H1 (cell line): ENCODE measurements around the gene OR2J2. TPM values are rescaled to one million over a fixed set of nuclear protein-coding genes. Genes with fewer than 3 reads are reported as not detected.

Experiments used
- CTCF ChIA-PET: fragments of 300-600 bp; sonication (Branson Sonifier 250); formaldehyde crosslinking; loops from one replicate; lab custom pipeline; 2021; ENCODE audit not compliant: partially characterized antibody; lab: Charles Lee
- POLR2A ChIA-PET: fragments of 300-600 bp; sonication (Branson Sonifier 250); formaldehyde crosslinking; loops from one replicate; lab custom pipeline; 2021; ENCODE audit warnings: inconsistent platforms; ENCODE audit not compliant: partially characterized antibody; lab: Charles Lee
- DNase-seq, 2 experiments: peaks; one replicate each; pipeline versions ENCODE4 v3.0.0 to v3.0.0-alpha.2; 2010 to 2022; ENCODE audit warnings: low spot score in 2 of 2, low read depth in 1 of 2, mixed read lengths in 1 of 2
- FAIRE-seq: peaks from 2 replicates; lab custom pipeline; 2011; peaks lifted over from hg19 to GRCh38; lab: Jason Lieb, UNC
- H2AFZ ChIP-seq: 2 replicates; pipeline ENCODE4 v1.8.1; 2012; ENCODE audit warnings: low read length, inconsistent platforms
- H2AK5ac ChIP-seq: 2 replicates; pipeline ENCODE4 v1.6.1; 2013; ENCODE audit warnings: low read depth, low read length
- H2BK120ac ChIP-seq: replicated peaks from 2 replicates; pipeline ENCODE3; 2013; ENCODE audit warnings: low read depth, low read length, inconsistent platforms
- H2BK12ac ChIP-seq: 2 replicates; pipeline ENCODE4 v1.6.1; 2013; ENCODE audit warnings: low read depth, low read length
- H2BK15ac ChIP-seq: 2 replicates; pipeline ENCODE4 v1.6.1; 2013; ENCODE audit warnings: low read length
- H2BK20ac ChIP-seq: 2 replicates; pipeline ENCODE4 v1.6.1; 2013; ENCODE audit warnings: low read length
- H2BK5ac ChIP-seq: 2 replicates; pipeline ENCODE4 v1.6.1; 2013; ENCODE audit warnings: low read depth, low read length
- H3K14ac ChIP-seq: 2 replicates; pipeline ENCODE4 v1.6.1; 2013; ENCODE audit warnings: inconsistent platforms; ENCODE audit not compliant: insufficient read length
- H3K18ac ChIP-seq: 2 replicates; pipeline ENCODE4 v1.6.1; 2013; ENCODE audit warnings: low read length; ENCODE audit errors: extremely low read depth
- H3K23ac ChIP-seq: 2 replicates; pipeline ENCODE4 v1.6.1; 2013; ENCODE audit warnings: inconsistent platforms; ENCODE audit not compliant: insufficient read length
- H3K23me2 ChIP-seq: 2 replicates; pipeline ENCODE4 v1.6.1; 2013; ENCODE audit warnings: low read depth, low read length
- H3K27ac ChIP-seq: 2 replicates; pipeline ENCODE4 v1.6.1; 2011; ENCODE audit warnings: low read depth, low read length, inconsistent platforms
- H3K27me3 ChIP-seq, 4 experiments: replicated peaks in 1 of 4; 1 replicate in 1 of 4; 2 replicates in 3 of 4; pipeline versions ENCODE4 v1.6.1 to v1.8.1; 2011 to 2013; ENCODE audit warnings: low read length in 3 of 4, mild to moderate bottlenecking in 3 of 4, inconsistent platforms in 2 of 4, mixed read lengths in 2 of 4, moderate library complexity in 1 of 4; ENCODE audit not compliant: control insufficient read depth in 3 of 4, insufficient read depth in 3 of 4; ENCODE audit errors: extremely low read depth in 1 of 4
- H3K36me3 ChIP-seq, 4 experiments: 2 replicates each; pipeline versions ENCODE4 v1.6.1 to v1.8.1; 2011 to 2013; ENCODE audit warnings: mild to moderate bottlenecking in 4 of 4, low read length in 3 of 4, moderate library complexity in 2 of 4, control low read depth in 1 of 4, inconsistent platforms in 1 of 4; ENCODE audit not compliant: insufficient read depth in 4 of 4, control insufficient read depth in 2 of 4
- H3K4ac ChIP-seq: replicated peaks from 2 replicates; pipeline ENCODE3; 2013; ENCODE audit warnings: low read length, low read depth, mixed read lengths, inconsistent platforms; ENCODE audit not compliant: insufficient read length
- H3K4me1 ChIP-seq, 4 experiments: replicated peaks in 1 of 4; 1 replicate in 1 of 4; 2 replicates in 3 of 4; pipeline versions ENCODE4 v1.6.1 to v1.8.1; 2011 to 2013; ENCODE audit warnings: low read length in 3 of 4, inconsistent platforms in 2 of 4, mixed read lengths in 1 of 4; ENCODE audit not compliant: insufficient read depth in 4 of 4, control insufficient read depth in 3 of 4
- H3K4me2 ChIP-seq, 2 experiments: 2 replicates each; pipeline versions ENCODE4 v1.6.1 to v1.8.1; 2011 to 2013; ENCODE audit warnings: low read depth in 2 of 2, low read length in 2 of 2, control low read depth in 1 of 2, inconsistent platforms in 1 of 2, mild to moderate bottlenecking in 1 of 2; ENCODE audit not compliant: insufficient read depth in 1 of 2
- H3K4me3 ChIP-seq, 4 experiments: fragments of 200-600, 300-600 bp in 1 of 4; sonication (generic), shearing (Covaris generic), sonication (Bioruptor Twin) in 1 of 4; 2 replicates each; pipeline versions ENCODE4 v1.5.1 to v1.8.1; 2011 to 2016; ENCODE audit warnings: low read length in 4 of 4, low read depth in 3 of 4, control low read depth in 2 of 4, inconsistent platforms in 2 of 4, mild to moderate bottlenecking in 2 of 4, mixed read lengths in 1 of 4, moderate library complexity in 1 of 4; ENCODE audit not compliant: insufficient read depth in 2 of 4; ENCODE audit errors: extremely low read depth in 1 of 4
- H3K56ac ChIP-seq: replicated peaks from 2 replicates; pipeline ENCODE3; 2013; ENCODE audit warnings: low read depth, mild to moderate bottlenecking, mixed read lengths, low read length, inconsistent platforms; ENCODE audit not compliant: insufficient read length
- H3K79me1 ChIP-seq: 2 replicates; pipeline ENCODE4 v1.6.1; 2013; ENCODE audit warnings: low read depth, low read length, control low read depth
- H3K79me2 ChIP-seq, 2 experiments: 2 replicates each; pipeline versions ENCODE4 v1.6.1 to v1.8.1; 2012 to 2013; ENCODE audit warnings: low read length in 2 of 2, mild to moderate bottlenecking in 2 of 2, inconsistent platforms in 1 of 2; ENCODE audit not compliant: insufficient read depth in 2 of 2, control insufficient read depth in 1 of 2
- H3K9ac ChIP-seq, 4 experiments: replicated peaks in 1 of 4; 1 replicate in 1 of 4; 2 replicates in 3 of 4; pipeline versions ENCODE4 v1.6.1 to v1.8.1; 2011 to 2013; ENCODE audit warnings: low read depth in 3 of 4, low read length in 3 of 4, control low read depth in 2 of 4, mild to moderate bottlenecking in 2 of 4, moderate library complexity in 2 of 4, inconsistent platforms in 1 of 4; ENCODE audit errors: extremely low read depth in 1 of 4
- H3K9me3 ChIP-seq, 2 experiments: 2 replicates each; pipeline versions ENCODE4 v1.6.1 to v1.8.1; 2012 to 2013; ENCODE audit warnings: mild to moderate bottlenecking in 2 of 2, moderate library complexity in 2 of 2, control low read depth in 1 of 2, inconsistent platforms in 1 of 2, low read depth in 1 of 2, low read length in 1 of 2, mixed read lengths in 1 of 2; ENCODE audit not compliant: insufficient read depth in 2 of 2
- H4K20me1 ChIP-seq, 2 experiments: replicated peaks in 1 of 2; 2 replicates each; pipeline versions ENCODE3 to v1.8.1; 2011 to 2013; ENCODE audit warnings: inconsistent platforms in 2 of 2, low read length in 2 of 2, mild to moderate bottlenecking in 1 of 2; ENCODE audit not compliant: insufficient read depth in 2 of 2, control insufficient read depth in 1 of 2
- H4K5ac ChIP-seq: 2 replicates; pipeline ENCODE4 v1.6.1; 2013; ENCODE audit warnings: low read length, low read depth, mixed read lengths, inconsistent platforms; ENCODE audit not compliant: insufficient read length
- H4K8ac ChIP-seq: 2 replicates; pipeline ENCODE4 v1.8.0; 2013; ENCODE audit warnings: mild to moderate bottlenecking, moderate library complexity, low read length, inconsistent platforms; ENCODE audit not compliant: insufficient read depth; ENCODE audit errors: extremely low read depth
- H4K91ac ChIP-seq: replicated peaks from 2 replicates; pipeline ENCODE3; 2013; ENCODE audit warnings: low read length, mixed read lengths, inconsistent platforms; ENCODE audit not compliant: insufficient read length
- BCL11A ChIP-seq, 2 experiments: IDR thresholded peaks; one replicate each; pipeline ENCODE4 v1.6.1; 2011; ENCODE audit warnings: low read depth in 2 of 2, low read length in 2 of 2, mild to moderate bottlenecking in 2 of 2
- CBX5 ChIP-seq: fragments of 300-800, 300-1000 bp; sonication (generic); IDR thresholded peaks from 2 replicates; pipeline ENCODE4 v1.7.1; 2016; ENCODE audit warnings: antibody characterized with exemption, low read length, low read depth
- CREB1 ChIP-seq: IDR thresholded peaks from 2 replicates; pipeline ENCODE4 v1.6.1; 2012; ENCODE audit warnings: inconsistent platforms
- CTBP2 ChIP-seq: IDR thresholded peaks from 2 replicates; pipeline ENCODE4 v1.7.0; 2011; ENCODE audit warnings: borderline replicate concordance, mild to moderate bottlenecking, moderate library complexity, mixed read lengths, low read length; ENCODE audit not compliant: insufficient read depth, insufficient read length
- EP300 ChIP-seq, 2 experiments: IDR thresholded peaks; 1 replicate in 1 of 2; 2 replicates in 1 of 2; pipeline ENCODE4 v1.6.1; 2011 to 2012; ENCODE audit warnings: low read depth in 2 of 2, low read length in 2 of 2, mild to moderate bottlenecking in 2 of 2, borderline replicate concordance in 1 of 2, inconsistent platforms in 1 of 2, moderate library complexity in 1 of 2
- EZH2 ChIP-seq: fragments of 200-600 bp; sonication (generic); IDR thresholded peaks from 2 replicates; pipeline ENCODE4 v1.7.1; 2012; ENCODE audit warnings: low read depth, mild to moderate bottlenecking, moderate library complexity, low read length, inconsistent platforms; ENCODE audit not compliant: severe bottlenecking
- FOSL1 ChIP-seq: IDR thresholded peaks from 2 replicates; pipeline ENCODE4 v1.6.1; 2011; ENCODE audit warnings: mild to moderate bottlenecking, low read depth, low read length, moderate library complexity; ENCODE audit not compliant: insufficient read depth
- HDAC2 ChIP-seq, 2 experiments: fragments of 300-600 bp in 1 of 2; sonication (generic) in 1 of 2; IDR thresholded peaks; 2 replicates each; pipeline ENCODE4 v1.6.1; 2011 to 2012; ENCODE audit warnings: low read depth in 2 of 2, low read length in 2 of 2, mild to moderate bottlenecking in 2 of 2, moderate library complexity in 2 of 2, borderline replicate concordance in 1 of 2, inconsistent platforms in 1 of 2
- NANOG ChIP-seq: IDR thresholded peaks from 2 replicates; pipeline ENCODE4 v1.6.1; 2011; ENCODE audit warnings: low read length, low read depth, mild to moderate bottlenecking, inconsistent platforms; ENCODE audit not compliant: insufficient read depth, poor library complexity, severe bottlenecking
- SIX5 ChIP-seq: IDR thresholded peaks from 2 replicates; pipeline ENCODE4 v1.6.1; 2011; ENCODE audit warnings: mild to moderate bottlenecking, low read depth, low read length
- SP2 ChIP-seq: IDR thresholded peaks from 2 replicates; pipeline ENCODE4 v1.6.1; 2012; ENCODE audit warnings: mild to moderate bottlenecking, low read length, inconsistent platforms
- TAF1 ChIP-seq: IDR thresholded peaks from 2 replicates; pipeline ENCODE4 v1.6.1; 2011; ENCODE audit warnings: mild to moderate bottlenecking, low read depth, low read length
- TBP ChIP-seq: IDR thresholded peaks from 2 replicates; pipeline ENCODE4 v1.6.1; 2011; ENCODE audit warnings: low read depth, low read length, improper control_type of control experiment
- YY1 ChIP-seq: IDR thresholded peaks from 2 replicates; pipeline ENCODE4 v1.6.1; 2011; ENCODE audit warnings: low read depth, mild to moderate bottlenecking, low read length
- WGBS, 2 experiments: shearing (Covaris generic) in 1 of 2; methylation state at CpG; one replicate each; pipeline versions ENCODE4 v1.1.6 to v1.1.7; 2013 to 2015; ENCODE audit warnings: low lambda C conversion rate in 2 of 2, mixed read lengths in 2 of 2, inconsistent platforms in 1 of 2, low coverage in 1 of 2, missing lambda C conversion rate in 1 of 2; ENCODE audit not compliant: insufficient replicate concordance in 2 of 2, insufficient coverage in 1 of 2, insufficient read length in 1 of 2; ENCODE audit errors: extremely low coverage in 1 of 2, missing lambda C conversion rate in 1 of 2; 5-methylcytosine and 5-hydroxymethylcytosine counted together
- polyA plus RNA-seq, 7 experiments: library from polyadenylated mRNA; depleted of rRNA in 3 of 7; stranded (reverse) in 5 of 7; unstranded in 2 of 7; fragments of >200 nt in 5 of 7; fragments of 200-250 nt in 2 of 7; gene quantifications; 1 replicate in 5 of 7; 2 replicates in 1 of 7; 4 replicates in 1 of 7; pipeline versions ENCODE4 v1.2.1 to v1.2.3, GENCODE V29; 2011 to 2013; ENCODE audit warnings: missing spikeins in 2 of 7, mixed read lengths in 2 of 7
- total RNA-seq: library from RNA; stranded (reverse); fragmentation: NEBNext Ultra II Directional; extraction: Animal tissue kit (Norgen Biotek cat#: 25700); gene quantifications from 2 replicates; pipeline ENCODE4 v1.2.1, GENCODE V29; 2021

Gene OR2J2
- total and polyA plus RNA-seq, 2 of the 8 experiments (the other 6 are each of a cell fraction or from before 2014, with no cell fraction given): not detected

DNA sequence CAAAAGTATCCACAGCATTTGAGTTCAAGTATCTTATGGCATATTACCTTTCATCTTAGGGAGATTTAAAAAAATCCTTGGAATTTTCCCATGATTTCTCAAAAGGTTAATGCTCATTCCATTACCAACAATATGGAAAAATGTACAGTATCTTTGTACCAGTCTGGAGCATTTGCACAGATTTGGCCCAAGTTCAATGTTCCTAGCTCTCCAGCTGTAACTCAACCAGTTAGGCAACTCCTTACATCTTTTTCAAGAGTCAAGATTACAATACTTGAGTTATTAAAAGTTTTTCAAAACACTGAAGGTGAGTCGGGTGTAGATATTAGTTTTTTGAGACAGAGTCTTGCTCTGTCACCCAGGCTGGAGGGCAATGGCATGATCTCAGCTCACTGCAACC is 1.0 kb downstream of the OR2J2 start:
- ChIA-PET CTCF (interaction anchor here (2.6 kb wide), 1 partner anchor 12 kb away, joined by 10 read pairs; no protein-coding TSS in a partner anchor), POLR2A (no interaction called here)
- Histone ChIP-seq H3K4ac (no peak overlapping the region), H2BK120ac (no peak overlapping the region), H4K8ac (no peak overlapping the region), H3K4me3 (no peak overlapping the region), H2BK15ac (no peak overlapping the region), H3K56ac (no peak overlapping the region), H4K91ac (no peak overlapping the region), H3K23ac (no peak overlapping the region), H2BK20ac (no peak overlapping the region), H3K79me1 (no peaks in the 10 kb centered on the region), H3K18ac (no peak overlapping the region), H2BK12ac (no peak overlapping the region), H4K20me1 (no peaks in the 10 kb centered on the region), H3K27ac (no peak overlapping the region), H3K14ac (no peak overlapping the region), H3K23me2 (no peaks in the 10 kb centered on the region), H3K9ac (no peak overlapping the region), H3K4me2 (no peak overlapping the region), H3K9me3 (no peaks in the 10 kb centered on the region), H2AK5ac (no peak overlapping the region), H4K5ac (no peak overlapping the region), H2AFZ (no peak overlapping the region), H3K79me2 (no peaks in the 10 kb centered on the region), H3K36me3 (no peaks in the 10 kb centered on the region), H3K27me3 (no peaks in the 10 kb centered on the region), H3K4me1 (no peaks in the 10 kb centered on the region), H2BK5ac (no peak overlapping the region)
- 89% methylated on average over 1 of the region's 1 CpG; no CpG with 5 or more reads in 1 of the 2 experiments for WGBS, 2 experiments
- DNase-seq: no peak
- no peak for FAIRE-seq
- TF ChIP-seq NANOG (no peak), BCL11A (IDR thresholded peaks at IDR 0.05; ENCODE audit: low read depth in 2 of 2, low read length in 2 of 2) (no peak), SIX5 (no peak), HDAC2 (IDR thresholded peaks at IDR 0.05; ENCODE audit: borderline replicate concordance in 1 of 2, low read depth in 2 of 2, low read length in 2 of 2) (no peak), FOSL1 (no peak), CTBP2 (no peak), CREB1 (no peak), YY1 (no peak), TAF1 (no peak), CBX5 (no peak), EP300 (IDR thresholded peaks at IDR 0.05; ENCODE audit: borderline replicate concordance in 1 of 2, low read depth in 2 of 2, low read length in 2 of 2) (no peak), SP2 (no peak), EZH2 (no peak), TBP (no peak)
